HG03520 (cell line): ENCODE results near the gene TOLLIP.
"Not testable (repeated sequence)": the region's sequence is repeated elsewhere in the genome, so short reads cannot be mapped to it uniquely, and the experiment has no call there.

Experiments
- ATAC-seq: cut with Tn5 transposase; IDR thresholded peaks from one replicate; pipeline ENCODE4 v1.9.1; 2021; ENCODE audit warnings: mild to moderate bottlenecking, moderate library complexity; ENCODE audit not compliant: unreplicated experiment

The TOLLIP gene

DNA sequence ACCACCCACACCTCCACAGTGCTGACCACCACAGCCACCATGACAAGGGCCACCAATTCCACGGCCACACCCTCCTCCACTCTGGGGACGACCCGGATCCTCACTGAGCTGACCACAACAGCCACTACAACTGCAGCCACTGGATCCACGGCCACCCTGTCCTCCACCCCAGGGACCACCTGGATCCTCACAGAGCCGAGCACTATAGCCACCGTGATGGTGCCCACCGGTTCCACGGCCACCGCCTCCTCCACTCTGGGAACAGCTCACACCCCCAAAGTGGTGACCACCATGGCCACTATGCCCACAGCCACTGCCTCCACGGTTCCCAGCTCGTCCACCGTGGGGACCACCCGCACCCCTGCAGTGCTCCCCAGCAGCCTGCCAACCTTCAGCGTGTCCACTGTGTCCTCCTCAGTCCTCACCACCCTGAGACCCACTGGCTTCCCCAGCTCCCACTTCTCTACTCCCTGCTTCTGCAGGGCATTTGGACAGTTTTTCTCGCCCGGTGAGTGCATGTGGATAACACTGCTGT is 58.1 kb downstream of the TOLLIP start:
- ATAC-seq: no peak

DNA sequence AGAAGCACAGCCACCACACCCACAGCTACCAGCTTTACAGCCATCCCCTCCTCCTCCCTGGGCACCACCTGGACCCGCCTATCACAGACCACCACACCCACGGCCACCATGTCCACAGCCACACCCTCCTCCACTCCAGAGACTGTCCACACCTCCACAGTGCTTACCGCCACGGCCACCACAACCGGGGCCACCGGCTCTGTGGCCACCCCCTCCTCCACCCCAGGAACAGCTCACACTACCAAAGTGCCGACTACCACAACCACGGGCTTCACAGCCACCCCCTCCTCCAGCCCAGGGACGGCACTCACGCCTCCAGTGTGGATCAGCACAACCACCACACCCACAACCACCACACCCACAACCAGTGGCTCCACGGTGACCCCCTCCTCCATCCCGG is 59.0 kb downstream of the TOLLIP start:
- ATAC-seq: not testable (repeated sequence)

DNA sequence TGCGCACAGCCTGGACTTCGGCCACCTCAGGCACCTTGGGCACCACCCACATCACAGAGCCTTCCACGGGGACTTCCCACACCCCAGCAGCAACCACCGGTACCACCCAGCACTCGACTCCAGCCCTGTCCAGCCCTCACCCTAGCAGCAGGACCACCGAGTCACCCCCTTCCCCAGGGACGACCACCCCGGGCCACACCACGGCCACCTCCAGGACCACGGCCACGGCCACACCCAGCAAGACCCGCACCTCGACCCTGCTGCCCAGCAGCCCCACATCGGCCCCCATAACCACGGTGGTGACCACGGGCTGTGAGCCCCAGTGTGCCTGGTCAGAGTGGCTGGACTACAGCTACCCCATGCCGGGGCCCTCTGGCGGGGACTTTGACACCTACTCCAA is 60.5 kb downstream of the TOLLIP start:
- not testable (repeated sequence) for ATAC-seq

DNA sequence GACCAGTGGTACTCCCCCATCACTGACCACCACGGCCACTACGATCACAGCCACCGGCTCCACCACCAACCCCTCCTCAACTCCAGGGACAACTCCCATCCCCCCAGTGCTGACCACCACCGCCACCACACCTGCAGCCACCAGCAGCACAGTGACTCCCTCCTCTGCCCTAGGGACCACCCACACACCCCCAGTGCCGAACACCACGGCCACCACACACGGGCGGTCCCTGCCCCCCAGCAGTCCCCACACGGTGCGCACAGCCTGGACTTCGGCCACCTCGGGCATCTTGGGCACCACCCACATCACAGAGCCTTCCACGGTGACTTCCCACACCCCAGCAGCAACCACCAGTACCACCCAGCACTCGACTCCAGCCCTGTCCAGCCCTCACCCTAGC is 62.4 kb downstream of the TOLLIP start:
- ATAC-seq: not testable (repeated sequence)

DNA sequence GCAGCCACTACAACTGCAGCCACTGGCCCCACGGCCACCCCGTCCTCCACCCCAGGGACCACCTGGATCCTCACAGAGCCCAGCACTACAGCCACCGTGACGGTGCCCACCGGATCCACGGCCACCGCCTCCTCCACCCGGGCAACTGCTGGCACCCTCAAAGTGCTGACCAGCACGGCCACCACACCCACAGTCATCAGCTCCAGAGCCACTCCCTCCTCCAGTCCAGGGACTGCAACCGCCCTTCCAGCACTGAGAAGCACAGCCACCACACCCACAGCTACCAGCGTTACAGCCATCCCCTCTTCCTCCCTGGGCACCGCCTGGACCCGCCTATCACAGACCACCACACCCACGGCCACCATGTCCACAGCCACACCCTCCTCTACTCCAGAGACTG is 63.1 kb downstream of the TOLLIP start:
- not testable (repeated sequence) for ATAC-seq

DNA sequence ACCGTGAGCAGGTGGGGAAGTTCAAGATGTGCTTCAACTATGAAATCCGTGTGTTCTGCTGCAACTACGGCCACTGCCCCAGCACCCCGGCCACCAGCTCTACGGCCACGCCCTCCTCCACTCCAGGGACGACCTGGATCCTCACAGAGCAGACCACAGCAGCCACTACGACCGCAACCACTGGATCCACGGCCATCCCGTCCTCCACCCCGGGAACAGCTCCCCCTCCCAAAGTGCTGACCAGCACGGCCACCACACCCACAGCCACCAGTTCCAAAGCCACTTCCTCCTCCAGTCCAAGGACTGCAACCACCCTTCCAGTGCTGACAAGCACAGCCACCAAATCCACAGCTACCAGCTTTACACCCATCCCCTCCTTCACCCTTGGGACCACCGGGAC is 63.7 kb downstream of the TOLLIP start:
- ATAC-seq: not testable (repeated sequence)

DNA sequence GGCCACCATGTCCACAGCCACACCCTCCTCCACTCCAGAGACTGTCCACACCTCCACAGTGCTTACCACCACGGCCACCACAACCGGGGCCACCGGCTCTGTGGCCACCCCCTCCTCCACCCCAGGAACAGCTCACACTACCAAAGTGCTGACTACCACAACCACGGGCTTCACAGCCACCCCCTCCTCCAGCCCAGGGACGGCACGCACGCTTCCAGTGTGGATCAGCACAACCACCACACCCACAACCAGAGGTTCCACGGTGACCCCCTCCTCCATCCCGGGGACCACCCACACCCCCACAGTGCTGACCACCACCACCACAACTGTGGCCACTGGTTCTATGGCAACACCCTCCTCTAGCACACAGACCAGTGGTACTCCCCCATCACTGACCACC is 64.9 kb downstream of the TOLLIP start:
- not testable (repeated sequence) for ATAC-seq

DNA sequence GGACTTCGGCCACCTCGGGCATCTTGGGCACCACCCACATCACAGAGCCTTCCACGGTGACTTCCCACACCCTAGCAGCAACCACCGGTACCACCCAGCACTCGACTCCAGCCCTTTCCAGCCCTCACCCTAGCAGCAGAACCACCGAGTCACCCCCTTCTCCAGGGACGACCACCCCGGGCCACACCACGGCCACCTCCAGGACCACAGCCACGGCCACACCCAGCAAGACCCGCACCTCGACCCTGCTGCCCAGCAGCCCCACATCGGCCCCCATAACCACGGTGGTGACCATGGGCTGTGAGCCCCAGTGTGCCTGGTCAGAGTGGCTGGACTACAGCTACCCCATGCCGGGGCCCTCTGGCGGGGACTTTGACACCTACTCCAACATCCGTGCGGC is 65.9 kb downstream of the TOLLIP start:
- not testable (repeated sequence) for ATAC-seq

DNA sequence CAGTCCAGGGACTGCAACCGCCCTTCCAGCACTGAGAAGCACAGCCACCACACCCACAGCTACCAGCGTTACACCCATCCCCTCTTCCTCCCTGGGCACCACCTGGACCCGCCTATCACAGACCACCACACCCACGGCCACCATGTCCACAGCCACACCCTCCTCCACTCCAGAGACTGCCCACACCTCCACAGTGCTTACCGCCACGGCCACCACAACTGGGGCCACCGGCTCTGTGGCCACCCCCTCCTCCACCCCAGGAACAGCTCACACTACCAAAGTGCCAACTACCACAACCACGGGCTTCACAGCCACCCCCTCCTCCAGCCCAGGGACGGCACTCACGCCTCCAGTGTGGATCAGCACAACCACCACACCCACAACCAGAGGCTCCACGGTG is 66.7 kb downstream of the TOLLIP start:
- not testable (repeated sequence) for ATAC-seq

DNA sequence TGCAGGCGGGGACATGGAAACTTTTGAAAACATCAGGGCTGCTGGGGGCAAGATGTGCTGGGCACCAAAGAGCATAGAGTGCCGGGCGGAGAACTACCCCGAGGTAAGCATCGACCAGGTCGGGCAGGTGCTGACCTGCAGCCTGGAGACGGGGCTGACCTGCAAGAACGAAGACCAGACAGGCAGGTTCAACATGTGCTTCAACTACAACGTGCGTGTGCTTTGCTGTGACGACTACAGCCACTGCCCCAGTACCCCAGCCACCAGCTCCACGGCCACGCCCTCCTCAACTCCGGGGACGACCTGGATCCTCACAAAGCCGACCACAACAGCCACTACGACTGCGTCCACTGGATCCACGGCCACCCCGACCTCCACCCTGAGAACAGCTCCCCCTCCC is 67.1 kb downstream of the TOLLIP start:
- ATAC-seq: no peak

DNA sequence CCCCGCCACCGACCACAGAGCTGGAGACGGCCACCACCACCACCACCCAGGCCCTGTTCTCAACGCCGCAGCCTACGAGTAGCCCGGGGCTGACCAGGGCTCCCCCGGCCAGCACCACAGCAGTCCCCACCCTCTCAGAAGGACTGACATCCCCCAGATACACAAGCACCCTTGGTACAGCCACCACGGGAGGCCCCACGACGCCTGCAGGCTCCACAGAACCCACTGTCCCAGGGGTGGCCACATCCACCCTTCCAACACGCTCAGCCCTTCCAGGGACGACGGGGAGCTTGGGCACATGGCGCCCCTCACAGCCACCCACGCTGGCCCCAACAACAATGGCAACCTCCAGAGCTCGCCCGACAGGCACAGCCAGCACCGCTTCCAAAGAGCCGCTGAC is 67.7 kb downstream of the TOLLIP start:
- no peak for ATAC-seq

DNA sequence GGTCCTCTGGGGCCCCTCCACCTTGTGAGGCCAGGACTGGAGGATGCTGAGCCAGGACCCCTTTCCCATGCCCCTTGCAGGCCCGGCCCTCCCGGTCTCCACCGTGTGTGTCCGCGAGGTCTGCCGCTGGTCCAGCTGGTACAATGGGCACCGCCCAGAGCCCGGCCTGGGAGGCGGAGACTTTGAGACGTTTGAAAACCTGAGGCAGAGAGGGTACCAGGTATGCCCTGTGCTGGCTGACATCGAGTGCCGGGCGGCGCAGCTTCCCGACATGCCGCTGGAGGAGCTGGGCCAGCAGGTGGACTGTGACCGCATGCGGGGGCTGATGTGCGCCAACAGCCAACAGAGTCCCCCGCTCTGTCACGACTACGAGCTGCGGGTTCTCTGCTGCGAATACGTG is 68.7 kb downstream of the TOLLIP start:
- no peak for ATAC-seq

DNA sequence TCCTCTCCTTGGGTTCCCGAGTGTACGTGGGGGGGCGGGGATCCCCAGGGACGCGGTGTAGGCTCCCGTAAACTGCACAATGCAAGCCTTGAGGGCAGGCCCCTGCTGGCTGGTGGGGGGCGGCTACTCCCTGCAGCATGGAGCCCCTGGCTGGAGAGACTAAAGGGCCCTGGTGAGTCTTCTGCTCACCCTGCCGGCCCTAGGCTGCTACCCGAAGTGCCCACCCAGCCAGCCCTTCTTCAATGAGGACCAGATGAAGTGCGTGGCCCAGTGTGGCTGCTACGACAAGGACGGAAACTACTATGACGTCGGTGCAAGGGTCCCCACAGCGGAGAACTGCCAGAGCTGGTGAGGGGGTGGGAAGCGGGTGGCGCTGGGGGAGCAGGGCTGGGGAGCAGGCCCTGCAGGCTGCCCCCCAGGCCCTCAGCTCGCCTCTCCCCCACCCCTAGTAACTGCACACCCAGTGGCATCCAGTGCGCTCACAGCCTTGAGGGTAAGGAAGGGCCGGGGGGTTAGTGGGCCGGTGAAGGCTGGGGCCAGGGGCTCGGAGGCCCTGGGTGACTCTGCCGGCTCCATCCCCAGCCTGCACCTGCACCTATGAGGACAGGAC is 69.7 kb downstream of the TOLLIP start:
- no peak for ATAC-seq

DNA sequence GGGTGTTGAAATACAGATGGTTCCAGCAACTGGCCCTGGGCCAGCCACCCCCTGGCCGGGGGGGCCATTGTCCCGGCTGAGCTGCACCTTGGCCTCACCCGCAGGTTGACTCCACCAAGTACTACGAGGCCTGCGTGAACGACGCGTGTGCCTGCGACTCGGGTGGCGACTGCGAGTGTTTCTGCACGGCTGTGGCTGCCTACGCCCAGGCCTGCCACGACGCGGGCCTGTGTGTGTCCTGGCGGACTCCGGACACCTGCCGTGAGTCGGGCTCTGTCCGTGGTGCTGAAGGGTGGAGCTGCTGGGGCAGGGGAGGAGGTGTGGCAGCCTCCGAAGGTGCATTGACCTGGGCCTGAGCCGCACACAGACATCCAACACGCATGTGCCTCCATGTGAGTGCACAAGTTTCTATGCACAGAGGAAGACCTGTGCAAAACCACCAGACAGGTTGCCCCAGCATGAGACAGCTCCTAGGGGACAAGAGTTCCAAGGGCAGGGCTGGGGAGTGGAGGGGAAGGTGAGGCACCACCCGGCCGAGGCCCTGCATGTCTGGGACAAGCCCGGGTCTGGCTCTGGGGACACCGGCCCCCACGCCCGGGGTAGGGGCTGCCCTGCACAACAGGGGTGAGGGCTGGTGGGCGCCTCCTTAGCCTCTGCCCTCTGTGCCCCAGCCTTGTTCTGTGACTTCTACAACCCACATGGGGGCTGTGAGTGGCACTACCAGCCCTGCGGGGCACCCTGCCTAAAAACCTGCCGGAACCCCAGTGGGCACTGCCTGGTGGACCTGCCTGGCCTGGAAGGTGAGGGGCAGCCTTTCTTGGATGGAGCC is 70.5 kb downstream of the TOLLIP start:
- ATAC-seq: no peak

DNA sequence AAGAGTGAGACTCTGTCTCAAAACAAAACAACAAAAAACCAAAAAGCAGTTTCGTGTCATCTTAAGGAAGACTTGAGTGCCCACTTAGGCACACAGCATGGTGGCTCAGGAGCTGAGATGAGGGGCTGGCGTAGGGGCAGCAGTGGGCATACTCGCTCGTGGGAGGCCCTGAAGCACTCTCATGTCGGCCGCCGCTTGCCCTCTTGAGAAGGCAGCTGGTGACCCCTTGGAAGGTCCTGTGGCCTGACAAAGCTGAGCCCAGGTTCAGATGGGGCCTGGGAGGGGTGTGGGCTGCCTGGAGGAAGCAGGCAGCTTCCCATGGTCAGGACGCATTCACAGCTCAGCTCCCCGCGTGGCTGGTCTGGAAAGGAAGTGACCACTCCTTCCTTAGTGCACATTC is 71.6 kb downstream of the TOLLIP start:
- no peak for ATAC-seq

DNA sequence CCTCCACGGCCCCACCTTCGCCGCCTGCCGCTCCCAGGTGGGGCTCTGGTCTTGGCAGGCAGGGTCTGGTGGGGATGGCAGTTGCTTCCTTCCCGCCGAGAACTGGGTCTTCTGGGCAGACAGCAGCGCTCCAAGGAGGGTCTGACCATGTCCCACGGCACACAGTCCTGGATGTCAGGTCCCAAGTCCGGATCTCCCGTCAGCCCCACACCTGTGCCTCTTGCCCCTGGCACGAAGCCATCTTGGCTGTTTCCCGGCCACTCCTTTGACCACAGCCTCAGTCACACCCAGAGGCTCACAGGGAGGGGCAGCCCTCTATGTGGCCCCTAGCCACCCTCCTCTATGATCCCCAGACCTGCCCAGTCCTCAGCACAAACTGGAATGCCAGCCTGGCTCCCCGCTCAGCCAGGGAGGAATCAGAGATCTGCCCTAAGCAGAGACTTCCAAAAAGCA is 72.3 kb downstream of the TOLLIP start:
- no peak for ATAC-seq

DNA sequence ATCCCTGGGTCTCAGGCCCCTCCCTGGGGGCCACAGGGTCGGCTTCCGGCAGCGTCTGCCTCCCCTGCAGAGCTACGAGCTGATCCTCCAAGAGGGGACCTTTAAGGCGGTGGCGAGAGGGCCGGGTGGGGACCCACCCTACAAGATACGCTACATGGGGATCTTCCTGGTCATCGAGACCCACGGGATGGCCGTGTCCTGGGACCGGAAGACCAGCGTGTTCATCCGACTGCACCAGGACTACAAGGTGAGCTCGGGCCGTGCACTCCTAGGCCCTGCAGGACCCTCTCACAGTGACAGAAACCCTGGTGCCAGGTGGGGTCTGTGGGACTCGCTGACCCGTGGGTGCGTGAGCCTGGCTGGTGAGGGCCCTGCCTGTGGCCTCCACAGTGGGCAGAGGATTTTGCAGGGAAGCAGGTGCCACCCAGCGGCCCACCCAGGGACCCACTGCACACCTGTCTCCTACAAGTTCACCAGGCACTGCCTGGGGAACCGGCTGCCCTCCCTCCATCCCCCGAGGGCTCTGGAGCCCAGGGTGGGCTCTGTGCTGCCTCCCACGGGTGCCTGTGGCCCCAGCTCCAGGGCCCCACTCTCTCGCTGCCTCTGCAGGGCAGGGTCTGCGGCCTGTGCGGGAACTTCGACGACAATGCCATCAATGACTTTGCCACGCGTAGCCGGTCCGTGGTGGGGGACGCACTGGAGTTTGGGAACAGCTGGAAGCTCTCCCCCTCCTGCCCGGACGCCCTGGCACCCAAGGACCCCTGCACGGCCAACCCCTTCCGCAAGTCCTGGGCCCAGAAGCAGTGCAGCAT is 72.9 kb downstream of the TOLLIP start:
- no peak for ATAC-seq

DNA sequence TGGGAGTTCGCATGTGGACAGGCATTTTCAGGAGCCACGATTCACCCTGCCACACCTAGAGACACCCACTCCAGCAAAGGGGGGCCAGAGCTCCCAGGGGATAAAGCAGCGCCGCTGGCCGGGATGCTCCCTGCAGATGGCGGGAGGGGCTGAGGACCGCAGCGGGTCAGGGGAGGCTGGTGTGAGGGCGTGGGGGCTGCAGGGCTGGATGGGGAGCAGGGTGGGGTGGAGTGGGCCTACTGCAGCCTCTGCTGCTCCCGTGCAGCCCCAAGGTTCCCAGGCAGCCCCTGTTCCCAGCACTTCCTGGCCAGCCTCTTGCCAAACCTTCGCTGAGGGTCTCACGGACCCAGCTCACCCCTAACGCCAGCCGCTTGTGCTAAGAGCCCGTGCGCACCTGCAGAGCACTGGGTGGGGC is 73.5 kb downstream of the TOLLIP start:
- ATAC-seq: no peak

DNA sequence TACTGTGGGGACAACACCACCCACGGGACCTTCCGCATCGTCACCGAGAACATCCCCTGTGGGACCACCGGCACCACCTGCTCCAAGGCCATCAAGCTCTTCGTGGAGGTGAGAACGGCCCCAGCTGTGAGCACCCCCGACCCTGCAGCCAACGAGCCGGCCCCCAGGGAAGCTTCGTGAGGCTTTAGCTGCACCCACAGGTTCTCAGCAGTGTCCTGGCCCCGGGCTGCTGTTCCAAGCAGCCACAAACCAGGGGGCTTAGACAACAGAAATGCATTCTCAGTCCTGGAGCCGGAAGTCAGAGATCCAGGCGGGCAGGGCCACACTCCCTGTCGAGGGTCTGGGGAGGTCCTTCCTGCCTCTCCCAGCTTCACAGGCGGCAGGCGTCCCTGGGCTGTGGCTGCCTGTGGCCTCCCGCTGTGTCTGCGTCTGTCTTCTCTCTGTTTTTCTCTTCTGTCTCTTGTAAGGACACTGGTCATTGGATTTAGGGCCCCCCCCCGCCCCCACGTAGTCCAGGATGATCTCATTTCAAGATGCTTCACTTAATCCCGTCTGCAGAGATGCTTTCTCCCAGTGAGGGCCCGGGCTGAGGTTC is 74.0 kb downstream of the TOLLIP start:
- ATAC-seq: no peak

DNA sequence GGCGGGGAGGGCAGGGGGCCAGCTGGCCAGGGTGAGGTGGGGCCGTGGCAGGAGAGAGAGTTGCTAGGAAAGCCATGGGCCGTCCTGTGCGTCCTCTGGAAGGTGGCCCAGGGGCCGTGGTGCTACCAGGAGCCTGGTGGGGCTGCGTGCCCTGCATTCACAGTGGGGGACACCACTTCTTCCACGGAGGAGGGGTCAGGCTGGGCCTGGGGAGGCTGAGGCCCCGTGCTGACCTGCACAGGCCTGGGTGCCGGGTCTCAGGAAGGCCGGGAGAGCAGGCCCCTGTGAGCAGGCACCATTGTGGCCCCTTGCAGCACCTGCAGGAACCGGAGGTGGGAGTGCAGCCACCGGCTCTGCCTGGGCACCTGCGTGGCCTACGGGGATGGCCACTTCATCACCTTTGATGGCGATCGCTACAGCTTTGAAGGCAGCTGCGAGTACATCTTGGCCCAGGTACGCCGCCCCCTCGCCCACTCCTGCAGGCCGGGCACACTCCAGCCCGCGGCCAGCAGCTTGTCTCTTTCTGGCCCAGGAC is 74.6 kb downstream of the TOLLIP start:
- ATAC-seq: no peak
